ENCODE results near the gene ANKHD1.

GRCh38 chr5:140565024-140565779 lies 163.6 kb downstream of the ANKHD1 start:
- no peak for TF ChIP-seq SIN3A (conservative IDR thresholded peaks at IDR 0.05 in 1 of 2, IDR thresholded peaks at IDR 0.05 in 1 of 2; ENCODE audit: low read depth in 1 of 2, low read length in 2 of 2)
- TF ChIP-seq, protein P1, sequence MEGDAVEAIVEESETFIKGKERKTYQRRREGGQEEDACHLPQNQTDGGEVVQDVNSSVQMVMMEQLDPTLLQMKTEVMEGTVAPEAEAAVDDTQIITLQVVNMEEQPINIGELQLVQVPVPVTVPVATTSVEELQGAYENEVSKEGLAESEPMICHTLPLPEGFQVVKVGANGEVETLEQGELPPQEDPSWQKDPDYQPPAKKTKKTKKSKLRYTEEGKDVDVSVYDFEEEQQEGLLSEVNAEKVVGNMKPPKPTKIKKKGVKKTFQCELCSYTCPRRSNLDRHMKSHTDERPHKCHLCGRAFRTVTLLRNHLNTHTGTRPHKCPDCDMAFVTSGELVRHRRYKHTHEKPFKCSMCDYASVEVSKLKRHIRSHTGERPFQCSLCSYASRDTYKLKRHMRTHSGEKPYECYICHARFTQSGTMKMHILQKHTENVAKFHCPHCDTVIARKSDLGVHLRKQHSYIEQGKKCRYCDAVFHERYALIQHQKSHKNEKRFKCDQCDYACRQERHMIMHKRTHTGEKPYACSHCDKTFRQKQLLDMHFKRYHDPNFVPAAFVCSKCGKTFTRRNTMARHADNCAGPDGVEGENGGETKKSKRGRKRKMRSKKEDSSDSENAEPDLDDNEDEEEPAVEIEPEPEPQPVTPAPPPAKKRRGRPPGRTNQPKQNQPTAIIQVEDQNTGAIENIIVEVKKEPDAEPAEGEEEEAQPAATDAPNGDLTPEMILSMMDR (IDR thresholded peaks at IDR 0.05; ENCODE audit: control extremely low read depth in 1 of 3, insufficient read depth in 1 of 3, low read depth in 1 of 3, low read length in 3 of 3), result no peak
- TF ChIP-seq POU5F1 (IDR thresholded peaks at IDR 0.05; ENCODE audit: low read depth, low read length), result no peak
- TF ChIP-seq SAP30 (IDR thresholded peaks at IDR 0.05; ENCODE audit: insufficient read depth, insufficient replicate concordance, low read length), result no peak
- no peak for TF ChIP-seq MAFK (IDR thresholded peaks at IDR 0.05; ENCODE audit: low read depth, low read length)

Measured in H1 (cell line).